SK-N-MC (cell line): ENCODE measurements around the gene CLIC4.

Source experiments
- EZH2 ChIP-seq: fragments of 200-600 bp; sonication (generic); IDR thresholded peaks from one replicate; pipeline ENCODE4 v1.6.1; 2017; ENCODE audit warnings: antibody characterized with exemption
- FOXP2 ChIP-seq: optimal IDR thresholded peaks from 2 replicates; pipeline ENCODE3; 2011; ENCODE audit warnings: mild to moderate bottlenecking, moderate library complexity; ENCODE audit not compliant: insufficient read depth; ENCODE audit errors: extremely low read length, control extremely low read depth
- POLR2AphosphoS5 ChIP-seq: IDR thresholded peaks from 2 replicates; pipeline ENCODE4 v1.6.1; 2012; ENCODE audit warnings: mild to moderate bottlenecking, low read depth, low read length, borderline replicate concordance

DNA sequence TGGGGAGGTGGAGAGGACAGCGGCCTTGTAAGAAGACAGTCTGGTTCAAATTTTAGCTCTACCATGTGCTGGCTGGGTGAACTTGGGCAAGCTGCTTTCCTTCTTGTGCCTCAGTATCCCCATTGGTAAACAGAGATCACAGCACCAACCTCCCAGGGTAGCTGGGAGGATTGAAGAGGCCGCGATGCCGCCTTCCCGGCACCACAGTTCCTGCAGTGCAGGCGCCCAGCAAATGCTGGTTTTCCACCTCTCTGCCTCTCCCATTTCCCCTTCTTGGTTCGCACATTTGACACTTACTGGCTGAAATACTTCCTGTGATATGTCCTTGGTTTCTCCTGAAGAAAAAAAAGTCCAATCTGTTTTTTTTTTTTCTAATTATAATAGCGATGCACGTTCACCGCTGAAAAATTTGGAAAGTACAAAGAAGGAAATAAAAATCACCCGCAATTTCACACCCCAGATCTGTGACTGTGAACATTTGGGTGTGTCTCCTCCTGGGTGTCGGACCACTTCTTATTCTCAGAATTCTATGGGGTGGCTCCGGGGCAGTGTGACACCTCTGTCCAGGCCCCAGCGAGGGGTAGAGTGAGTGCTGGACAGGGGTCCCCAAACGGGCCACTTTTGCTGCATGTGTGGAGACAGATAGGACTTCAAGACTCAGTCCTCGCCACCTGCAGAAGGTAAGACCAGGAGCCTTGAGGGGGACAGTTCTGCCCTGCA, 111.7 kb downstream of the CLIC4 start:
- no peak for TF ChIP-seq EZH2
- TF ChIP-seq POLR2AphosphoS5 = no peak
- TF ChIP-seq FOXP2 = no peak
